ENCODE measurements around the gene FUOM.

The FUOM gene

GRCh38 chr10:133316732-133317131, 41.1 kb downstream of the FUOM start:
- H3K27me3 Mint-ChIP-seq, result peaks cover 35% of the 10 kb centered on the region
- no peaks in the 10 kb centered on the region for H3K9me3 Mint-ChIP-seq
- H3K4me3 Mint-ChIP-seq, result no peak overlapping the region
- peaks cover 17% of the 10 kb centered on the region for H3K4me1 Mint-ChIP-seq (ENCODE audit: low read depth)
- intact Hi-C loops (cut with micrococcal nuclease), result loop anchor here (5.0 kb wide), 1 partner anchor 174 kb away; no protein-coding TSS in a partner anchor
- peaks cover 22% of the 10 kb centered on the region for H3K36me3 Mint-ChIP-seq (ENCODE audit: low read depth)
- no peak overlapping the region for H3K27ac Mint-ChIP-seq

- Mint-ChIP-seq H3K4me1 (ENCODE audit: low read depth) (peaks cover 17% of the 10 kb centered on the region), H3K27ac (no peak overlapping the region), H3K27me3 (peaks cover 32% of the 10 kb centered on the region), H3K9me3 (no peaks in the 10 kb centered on the region), H3K4me3 (no peak overlapping the region), H3K36me3 (ENCODE audit: low read depth) (peaks cover 27% of the 10 kb centered on the region)
- intact Hi-C loops (cut with micrococcal nuclease), result loop anchor here (5.0 kb wide), 1 partner anchor 174 kb away; no protein-coding TSS in a partner anchor
Measured at GRCh38 chr10:133316266-133316665, 41.6 kb downstream of the FUOM start.

- peaks cover 17% of the 10 kb centered on the region for H3K4me1 Mint-ChIP-seq (ENCODE audit: low read depth)
- H3K4me3 Mint-ChIP-seq, result no peak overlapping the region
- H3K36me3 Mint-ChIP-seq (ENCODE audit: low read depth), result peaks cover 31% of the 10 kb centered on the region
- no peak overlapping the region for H3K27ac Mint-ChIP-seq
- no peaks in the 10 kb centered on the region for H3K9me3 Mint-ChIP-seq
- H3K27me3 Mint-ChIP-seq, result peaks cover 32% of the 10 kb centered on the region
- intact Hi-C loops (cut with micrococcal nuclease), result loop anchor here (5.0 kb wide), 1 partner anchor 174 kb away; no protein-coding TSS in a partner anchor
Measured at GRCh38 chr10:133315847-133316246, 42.0 kb downstream of the FUOM start.

GRCh38 chr10:133314911-133315310, 42.9 kb downstream of the FUOM start:
- H3K36me3 Mint-ChIP-seq (ENCODE audit: low read depth), result peaks cover 41% of the 10 kb centered on the region
- peak overlapping the region; percentile 8 for H3K27ac Mint-ChIP-seq
- intact Hi-C loops (cut with micrococcal nuclease), result loop anchor here (5.0 kb wide), 1 partner anchor 173 kb away; no protein-coding TSS in a partner anchor
- peaks cover 27% of the 10 kb centered on the region for H3K27me3 Mint-ChIP-seq
- H3K4me3 Mint-ChIP-seq, result no peak overlapping the region
- H3K9me3 Mint-ChIP-seq, result no peaks in the 10 kb centered on the region
- peaks cover 19% of the 10 kb centered on the region for H3K4me1 Mint-ChIP-seq (ENCODE audit: low read depth)

GRCh38 chr10:133313192-133313591, 44.6 kb downstream of the FUOM start:
- peaks cover 14% of the 10 kb centered on the region for H3K27me3 Mint-ChIP-seq
- intact Hi-C loops (cut with micrococcal nuclease), result no loop called here
- no peaks in the 10 kb centered on the region for H3K9me3 Mint-ChIP-seq

GRCh38 chr10:133312769-133313145, 45.1 kb downstream of the FUOM start:
- Mint-ChIP-seq H3K36me3 (ENCODE audit: low read depth) (peaks cover 53% of the 10 kb centered on the region), H3K4me3 (no peak overlapping the region), H3K9me3 (no peaks in the 10 kb centered on the region), H3K4me1 (ENCODE audit: low read depth) (peaks cover 14% of the 10 kb centered on the region), H3K27ac (no peak overlapping the region), H3K27me3 (peaks cover 14% of the 10 kb centered on the region)
- intact Hi-C loops (cut with micrococcal nuclease), result no loop called here

More at GRCh38 chr10:133313192-133313591, 44.6 kb downstream of the FUOM start:
- Mint-ChIP-seq H3K36me3 (ENCODE audit: low read depth) (peaks cover 48% of the 10 kb centered on the region), H3K27ac (no peak overlapping the region), H3K4me1 (ENCODE audit: low read depth) (peaks cover 12% of the 10 kb centered on the region), H3K4me3 (no peak overlapping the region)

- no peaks in the 10 kb centered on the region for H3K9me3 Mint-ChIP-seq
- intact Hi-C loops (cut with micrococcal nuclease), result no loop called here
- H3K4me3 Mint-ChIP-seq, result no peak overlapping the region
- no peak overlapping the region for H3K27ac Mint-ChIP-seq
- H3K27me3 Mint-ChIP-seq, result peaks cover 14% of the 10 kb centered on the region
- H3K36me3 Mint-ChIP-seq (ENCODE audit: low read depth), result peaks cover 57% of the 10 kb centered on the region
- peaks cover 20% of the 10 kb centered on the region for H3K4me1 Mint-ChIP-seq (ENCODE audit: low read depth)
Measured at GRCh38 chr10:133312016-133312768, 45.6 kb downstream of the FUOM start.

- no peak overlapping the region for H3K4me3 Mint-ChIP-seq
- intact Hi-C loops (cut with micrococcal nuclease), result no loop called here
Measured at GRCh38 chr10:133311570-133311969, 46.2 kb downstream of the FUOM start.

GRCh38 chr10:133310789-133311188, 47.0 kb downstream of the FUOM start:
- Mint-ChIP-seq H3K4me3 (no peak overlapping the region), H3K36me3 (ENCODE audit: low read depth) (peaks cover 61% of the 10 kb centered on the region), H3K27me3 (peaks cover 9% of the 10 kb centered on the region), H3K27ac (no peak overlapping the region), H3K4me1 (ENCODE audit: low read depth) (peaks cover 34% of the 10 kb centered on the region), H3K9me3 (no peaks in the 10 kb centered on the region)
- intact Hi-C loops (cut with micrococcal nuclease), result no loop called here

More at GRCh38 chr10:133311570-133311969, 46.2 kb downstream of the FUOM start:
- Mint-ChIP-seq H3K27ac (peak overlapping the region; percentile 7), H3K4me1 (ENCODE audit: low read depth) (peaks cover 26% of the 10 kb centered on the region), H3K27me3 (peaks cover 14% of the 10 kb centered on the region), H3K9me3 (no peaks in the 10 kb centered on the region), H3K36me3 (ENCODE audit: low read depth) (peaks cover 61% of the 10 kb centered on the region)

- peaks cover 64% of the 10 kb centered on the region for H3K36me3 Mint-ChIP-seq (ENCODE audit: low read depth)
- intact Hi-C loops (cut with micrococcal nuclease), result no loop called here
Measured at GRCh38 chr10:133310399-133310755, 47.4 kb downstream of the FUOM start.

GRCh38 chr10:133309720-133310398, 48.0 kb downstream of the FUOM start:
- peaks cover 69% of the 10 kb centered on the region for H3K36me3 Mint-ChIP-seq (ENCODE audit: low read depth)
- peaks cover 6% of the 10 kb centered on the region for H3K27me3 Mint-ChIP-seq
- peaks cover 43% of the 10 kb centered on the region for H3K4me1 Mint-ChIP-seq (ENCODE audit: low read depth)
- H3K9me3 Mint-ChIP-seq, result no peaks in the 10 kb centered on the region
- H3K27ac Mint-ChIP-seq, result no peak overlapping the region
- intact Hi-C loops (cut with micrococcal nuclease), result no loop called here
- peak overlapping the region; percentile 23 for H3K4me3 Mint-ChIP-seq

More at GRCh38 chr10:133310399-133310755, 47.4 kb downstream of the FUOM start:
- H3K4me1 Mint-ChIP-seq (ENCODE audit: low read depth), result peaks cover 38% of the 10 kb centered on the region
- no peak overlapping the region for H3K4me3 Mint-ChIP-seq
- H3K27ac Mint-ChIP-seq, result no peak overlapping the region
- no peaks in the 10 kb centered on the region for H3K9me3 Mint-ChIP-seq
- peaks cover 6% of the 10 kb centered on the region for H3K27me3 Mint-ChIP-seq

GRCh38 chr10:133309100-133309719, 48.6 kb downstream of the FUOM start:
- Mint-ChIP-seq H3K9me3 (no peaks in the 10 kb centered on the region), H3K36me3 (ENCODE audit: low read depth) (peaks cover 70% of the 10 kb centered on the region), H3K27me3 (peaks cover under 1% of the 10 kb centered on the region), H3K4me3 (peak overlapping the region; percentile 96), H3K27ac (peak overlapping the region; percentile 99), H3K4me1 (ENCODE audit: low read depth) (peaks cover 45% of the 10 kb centered on the region)
- intact Hi-C loops (cut with micrococcal nuclease), result no loop called here

- Mint-ChIP-seq H3K27me3 (no peaks in the 10 kb centered on the region), H3K36me3 (ENCODE audit: low read depth) (peaks cover 76% of the 10 kb centered on the region), H3K9me3 (no peaks in the 10 kb centered on the region), H3K4me3 (peak within 1 kb of the TSS; percentile 96), H3K27ac (peak within 1 kb of the TSS; percentile 99), H3K4me1 (ENCODE audit: low read depth) (peaks cover 49% of the 10 kb centered on the region)
- intact Hi-C loops (cut with micrococcal nuclease), result loop anchor here (1.0 kb wide), 1 partner anchor 49 kb away; no protein-coding TSS in a partner anchor
Measured at GRCh38 chr10:133308421-133309099, 49.3 kb downstream of the FUOM start, which contains the start of the genes TUBGCP2 and ZNF511. Gene TUBGCP2 (minus strand): TSS chr10:133308872. CDS start chr10:133302941, 5,931 bp downstream. Gene ZNF511 (plus strand): TSS chr10:133308914. CDS start chr10:133308944, 30 bp downstream.

All from dendritic cell treated with granulocyte-macrophage colony-stimulating factor and Interleukin-4, amounts not matched to agents 40 ng/mL and 50 ng/mL, for 4 days (primary cell).